GM19239 (cell line): Measurements from ENCODE around the gene KLHL10.
"Not testable (repeated sequence)": the region's sequence is repeated elsewhere in the genome, so short reads cannot be mapped to it uniquely, and the experiment has no call there.

Source experiments
- DNase-seq: peaks from one replicate; pipeline ENCODE4 v3.0.0; 2011; ENCODE audit warnings: low spot score; ENCODE audit not compliant: insufficient read length
- FAIRE-seq: peaks from 2 replicates; lab custom pipeline; 2011; peaks lifted over from hg19 to GRCh38; lab: Jason Lieb, UNC

KLHL10 gene

GRCh38 chr17:41812381-41813151 is 25.1 kb upstream of the KLHL10 start, which contains the start of gene FKBP10:
TSS of gene FKBP10 (plus strand) at chr17:41813004. CDS start at chr17:41813035, 31 bp downstream.
- DNase-seq (peak; percentile 41), FAIRE-seq (no peak)

- FAIRE-seq (no peak), DNase-seq (no peak)
Measured at GRCh38 chr17:41813152-41813680, 24.4 kb upstream of the KLHL10 start.

DNA sequence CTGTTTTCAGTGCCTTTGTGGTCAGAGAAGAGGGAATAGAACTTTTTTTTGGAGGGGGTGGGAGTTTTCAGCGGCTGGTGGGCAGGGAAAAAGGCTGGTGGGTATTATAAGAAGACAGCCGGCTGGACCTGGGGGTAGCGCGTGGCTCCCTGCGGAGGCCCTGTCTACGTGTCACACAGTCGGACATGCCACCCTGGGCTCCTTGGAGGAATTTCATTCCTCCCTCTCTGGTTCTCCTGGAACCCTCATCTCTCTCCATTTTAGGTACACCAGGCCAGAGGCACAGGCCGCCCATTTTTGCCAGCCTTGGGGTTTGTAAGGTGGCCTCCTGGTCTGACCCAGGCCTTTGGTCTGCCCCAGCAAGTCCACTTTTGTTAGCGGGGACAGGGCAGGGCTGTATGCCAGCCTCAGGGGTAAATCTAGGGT is 23.9 kb upstream of the KLHL10 start:
- FAIRE-seq (no peak), DNase-seq (no peak)

DNA sequence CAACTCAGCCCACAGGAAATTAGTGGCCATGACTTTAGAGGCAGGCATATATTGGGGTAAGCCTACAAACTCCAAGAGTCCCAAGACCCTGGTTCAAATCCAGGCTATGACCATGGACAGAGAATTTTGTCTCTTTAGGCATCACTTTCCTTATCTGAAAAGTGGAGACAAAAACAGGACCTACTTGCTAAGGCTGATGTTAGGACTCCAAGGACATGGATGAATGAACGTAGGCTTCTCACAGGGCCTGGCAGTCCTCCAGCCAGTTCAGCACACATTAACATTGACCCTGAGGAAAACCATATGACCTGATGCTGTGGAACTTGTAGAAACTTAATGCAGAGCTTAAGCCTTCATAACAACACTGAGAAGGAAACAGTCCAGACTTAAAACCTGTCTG is 23.4 kb upstream of the KLHL10 start:
- DNase-seq = no peak
- FAIRE-seq = no peak

GRCh38 chr17:41816637-41817320 is 20.8 kb upstream of the KLHL10 start:
- FAIRE-seq = no peak
- DNase-seq = no peak

DNA sequence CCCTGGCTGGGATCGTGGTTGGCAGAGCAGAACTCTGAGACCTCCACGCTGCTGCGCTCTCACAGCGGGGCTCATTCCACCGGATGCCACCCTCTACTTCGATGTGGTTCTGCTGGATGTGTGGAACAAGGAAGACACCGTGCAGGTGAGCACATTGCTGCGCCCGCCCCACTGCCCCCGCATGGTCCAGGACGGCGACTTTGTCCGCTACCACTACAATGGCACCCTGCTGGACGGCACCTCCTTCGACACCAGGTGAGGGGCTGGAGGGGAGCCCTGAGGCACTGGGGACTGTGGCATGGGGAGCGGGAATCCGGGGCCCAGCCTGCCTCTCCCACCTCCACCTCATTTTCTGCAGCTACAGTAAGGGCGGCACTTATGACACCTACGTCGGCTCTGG is 19.6 kb upstream of the KLHL10 start:
- FAIRE-seq = no peak
- DNase-seq = no peak

DNA sequence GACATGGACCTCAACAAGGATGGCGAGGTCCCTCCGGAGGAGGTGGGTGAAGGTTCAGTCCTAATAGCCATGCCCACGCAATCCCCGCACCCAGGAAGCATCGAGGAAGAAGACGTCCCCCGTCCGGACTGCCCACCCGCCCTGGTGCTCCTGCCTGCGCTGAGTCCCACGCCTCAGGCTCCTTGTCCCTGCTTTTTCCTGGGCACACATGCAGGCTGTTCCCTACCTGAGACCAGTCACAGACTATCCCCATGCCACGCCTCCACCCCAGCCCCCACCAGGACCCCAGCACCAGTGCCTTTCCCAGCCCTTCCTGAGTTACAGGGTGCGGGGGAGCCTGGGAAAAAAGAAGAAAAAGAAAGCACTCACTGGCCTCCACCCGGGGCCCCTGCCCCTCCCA is 15.8 kb upstream of the KLHL10 start:
- FAIRE-seq (no peak), DNase-seq (no peak)

GRCh38 chr17:41822216-41823140 is 15.1 kb upstream of the KLHL10 start:
- DNase-seq = no peak
- FAIRE-seq = no peak

- FAIRE-seq = no peak
Measured at GRCh38 chr17:41823141-41823524, 14.5 kb upstream of the KLHL10 start.

DNA sequence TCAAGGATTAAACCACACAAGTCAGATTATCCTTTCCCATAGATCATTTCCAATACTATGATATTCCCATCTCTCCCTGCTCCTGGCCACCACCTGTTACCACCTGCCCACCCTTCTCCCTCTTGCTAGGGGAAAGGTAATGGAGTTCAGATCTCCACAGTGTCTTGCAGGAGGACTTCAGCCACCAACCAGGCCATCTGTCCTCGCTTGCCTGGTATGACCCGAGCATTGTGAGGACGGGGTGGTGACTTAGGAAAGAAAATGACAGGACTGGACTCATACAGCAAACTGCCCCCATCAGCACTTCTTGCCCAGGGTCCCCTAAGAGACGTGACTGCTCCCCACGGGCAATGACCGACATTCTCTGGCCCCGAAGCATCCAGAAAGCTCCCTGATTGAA is 14.0 kb upstream of the KLHL10 start:
- DNase-seq (no peak), FAIRE-seq (no peak)

More at GRCh38 chr17:41823141-41823524, 14.5 kb upstream of the KLHL10 start:
- no peak for DNase-seq

DNA sequence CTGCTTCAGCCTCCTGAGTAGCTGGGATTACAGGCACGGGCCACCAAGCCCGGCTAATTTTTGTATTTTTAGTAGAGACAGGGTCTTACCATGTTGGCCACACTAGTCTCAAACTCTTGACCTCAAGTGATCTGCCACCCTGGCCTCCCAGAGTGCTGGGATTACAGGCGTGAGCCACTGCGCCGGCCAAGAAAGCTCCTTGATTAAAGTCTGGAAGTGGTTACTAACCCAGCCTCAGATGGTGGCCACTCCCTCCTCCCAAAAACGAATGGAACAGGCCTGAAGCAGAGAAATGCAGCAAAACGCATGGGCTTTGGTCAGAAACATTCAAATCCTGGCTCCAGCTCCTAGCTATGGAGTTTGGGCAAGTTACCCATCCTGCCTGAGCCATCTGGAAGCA is 13.5 kb upstream of the KLHL10 start:
- no peak for DNase-seq
- FAIRE-seq = no peak

GRCh38 chr17:41825175-41825845 is 12.3 kb upstream of the KLHL10 start:
- DNase-seq = no peak
- FAIRE-seq = no peak

DNA sequence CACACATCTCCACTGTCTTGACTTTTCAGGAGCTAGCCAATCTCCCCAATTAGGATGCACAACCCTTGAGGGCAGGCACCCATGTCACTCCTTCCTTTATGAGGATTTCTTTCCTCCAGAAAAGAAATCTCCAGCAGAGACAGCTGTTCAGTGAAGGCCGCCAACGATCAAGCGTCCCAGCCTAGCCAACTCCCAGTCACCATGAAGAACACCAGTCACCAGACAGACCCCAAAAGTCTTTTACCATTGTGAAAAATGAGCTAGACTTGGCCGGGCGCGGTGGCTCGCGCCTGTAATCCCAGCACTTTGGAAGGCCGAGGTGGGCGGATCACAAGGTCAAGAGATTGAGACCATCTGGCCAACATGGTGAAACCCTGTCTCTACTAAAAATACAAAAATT is 7.7 kb upstream of the KLHL10 start:
- DNase-seq, FAIRE-seq: not testable (repeated sequence)

DNA sequence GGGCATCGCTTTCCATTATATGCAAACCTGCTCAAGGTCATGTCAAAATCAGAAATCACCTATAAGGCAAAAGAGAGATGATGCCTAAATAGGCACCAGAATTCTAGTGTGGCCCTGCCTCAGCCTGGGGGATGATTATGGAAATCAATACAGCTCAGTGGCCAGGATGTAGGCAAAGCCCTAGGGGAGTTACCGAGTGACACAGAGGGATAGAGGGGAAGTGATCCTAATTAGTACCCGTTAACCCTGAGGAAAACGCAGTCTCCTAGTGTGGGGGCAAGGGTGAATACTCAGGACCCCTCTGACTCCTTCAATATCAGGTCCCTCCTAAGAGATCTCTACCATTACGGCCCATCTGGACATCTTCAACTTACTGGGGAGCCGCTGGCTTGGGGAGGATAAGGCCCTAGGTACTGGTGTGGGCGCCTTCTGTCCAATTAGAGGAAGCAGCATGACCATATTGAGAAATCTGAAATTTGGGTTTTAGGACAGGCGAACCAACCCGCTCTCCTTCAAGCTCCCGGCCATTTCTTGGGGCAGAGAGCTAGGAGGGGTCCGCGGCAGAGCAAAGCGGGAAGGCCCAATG is 2.3 kb upstream of the KLHL10 start:
- FAIRE-seq (no peak), DNase-seq (no peak)

GRCh38 chr17:41835800-41836549 is 1.6 kb upstream of the KLHL10 start, which contains the start of gene NT5C3B:
TSS of gene NT5C3B (minus strand) at chr17:41836232. CDS start at chr17:41836193, 39 bp downstream.
- DNase-seq (peak; percentile 83), FAIRE-seq (peak; percentile 45)

- no peak for DNase-seq
- no peak for FAIRE-seq
Measured at GRCh38 chr17:41836550-41837196, 952 bp upstream of the KLHL10 start.

GRCh38 chr17:41839448-41839847 is 1.8 kb downstream of the KLHL10 start:
- not testable (repeated sequence) for DNase-seq, FAIRE-seq

- not testable (repeated sequence) for DNase-seq, FAIRE-seq
Measured at GRCh38 chr17:41840781-41841180, 3.2 kb downstream of the KLHL10 start.
